Activated naive CD8-positive, alpha-beta T cell (primary cell): ENCODE results near the gene MOGAT3.
"Not testable (repeated sequence)": the region's sequence is repeated elsewhere in the genome, so short reads cannot be mapped to it uniquely, and the experiment has no call there.

Experiments used
- H3K27ac Mint-ChIP-seq: one replicate; pipeline ENCODE4 v1.8.0; 2021; ENCODE audit warnings: mixed read lengths
- H3K27me3 Mint-ChIP-seq: one replicate; pipeline ENCODE4 v1.8.0; 2021; ENCODE audit warnings: mixed read lengths
- H3K36me3 Mint-ChIP-seq: one replicate; pipeline ENCODE4 v1.8.0; 2021; ENCODE audit warnings: mixed read lengths
- H3K4me1 Mint-ChIP-seq: one replicate; pipeline ENCODE4 v1.8.0; 2021; ENCODE audit warnings: low read depth, mixed read lengths
- H3K4me3 Mint-ChIP-seq: one replicate; pipeline ENCODE4 v1.8.0; 2021; ENCODE audit warnings: mild to moderate bottlenecking, mixed read lengths
- H3K9me3 Mint-ChIP-seq: one replicate; pipeline ENCODE4 v1.8.0; 2021; ENCODE audit warnings: low read depth, mixed read lengths

The MOGAT3 gene

DNA sequence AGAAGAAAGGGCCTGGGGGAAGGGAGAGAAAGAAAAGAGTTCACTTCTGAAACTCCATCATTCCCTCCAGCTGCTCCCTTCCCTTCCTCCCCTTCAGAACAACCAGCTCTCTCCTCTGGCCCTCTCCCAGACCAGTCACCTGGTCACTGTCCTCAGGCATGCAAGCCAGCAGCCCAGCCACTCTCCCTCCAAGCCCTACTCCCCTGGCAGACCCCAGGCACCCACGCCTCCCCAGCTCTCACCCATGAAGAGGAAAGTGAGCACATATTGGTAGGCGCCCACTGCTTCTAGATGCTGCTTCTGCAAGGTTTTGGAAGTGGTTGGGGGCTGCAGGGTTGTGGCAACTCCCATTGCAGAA is 353 bp downstream of the MOGAT3 start:
- no peak overlapping the region for H3K4me3 Mint-ChIP-seq
- H3K27me3 Mint-ChIP-seq, result peaks cover 13% of the 10 kb centered on the region
- H3K36me3 Mint-ChIP-seq, result no peaks in the 10 kb centered on the region
- peaks cover 9% of the 10 kb centered on the region for H3K4me1 Mint-ChIP-seq
- H3K27ac Mint-ChIP-seq, result no peak overlapping the region
- no peaks in the 10 kb centered on the region for H3K9me3 Mint-ChIP-seq

DNA sequence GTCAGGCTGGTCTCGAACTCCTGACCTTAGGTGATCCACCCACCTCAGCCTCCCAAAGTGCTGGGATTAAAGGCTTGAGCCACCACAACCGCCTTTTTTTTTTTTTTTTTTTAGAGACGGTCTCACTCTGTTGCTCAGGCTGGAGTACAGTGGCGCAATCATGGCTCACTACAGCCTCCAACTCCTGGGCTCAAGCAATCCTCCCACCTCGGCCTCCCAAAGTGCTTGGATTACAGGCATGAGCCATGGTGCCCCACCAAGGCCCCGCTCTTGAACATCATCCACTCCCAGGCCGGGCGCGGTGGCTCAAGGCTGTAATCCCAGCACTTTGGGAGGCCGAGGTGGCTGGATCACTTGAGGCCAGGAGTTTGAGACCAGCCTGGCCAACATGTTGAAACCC is 1.3 kb downstream of the MOGAT3 start:
- not testable (repeated sequence) for H3K36me3 Mint-ChIP-seq, H3K4me1 Mint-ChIP-seq, H3K9me3 Mint-ChIP-seq, H3K27ac Mint-ChIP-seq, H3K4me3 Mint-ChIP-seq
- peaks cover 16% of the 10 kb centered on the region for H3K27me3 Mint-ChIP-seq

DNA sequence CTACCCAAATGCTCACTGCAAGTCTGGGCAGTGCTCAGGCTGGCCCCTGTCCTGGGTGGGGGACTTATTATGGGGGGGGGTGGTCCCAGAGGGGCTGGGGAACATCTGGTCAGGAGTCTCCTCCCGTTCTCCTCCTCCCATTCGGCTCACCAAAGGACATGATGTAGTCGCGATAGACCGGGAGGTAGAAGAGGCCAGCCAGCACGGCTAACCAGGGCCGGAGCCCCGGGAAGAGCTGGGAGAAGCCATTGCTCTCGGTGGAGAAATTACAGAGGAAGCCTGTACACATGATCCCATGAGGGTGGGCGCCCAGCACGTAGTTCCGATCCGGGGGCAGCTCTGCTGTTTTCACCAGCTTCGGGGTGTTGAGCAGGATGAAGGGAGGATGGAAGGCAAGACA is 2.4 kb downstream of the MOGAT3 start:
- Mint-ChIP-seq H3K4me1 (peaks cover 5% of the 10 kb centered on the region), H3K27ac (no peak overlapping the region), H3K9me3 (no peaks in the 10 kb centered on the region), H3K36me3 (no peaks in the 10 kb centered on the region), H3K27me3 (peaks cover 15% of the 10 kb centered on the region), H3K4me3 (no peak overlapping the region)

DNA sequence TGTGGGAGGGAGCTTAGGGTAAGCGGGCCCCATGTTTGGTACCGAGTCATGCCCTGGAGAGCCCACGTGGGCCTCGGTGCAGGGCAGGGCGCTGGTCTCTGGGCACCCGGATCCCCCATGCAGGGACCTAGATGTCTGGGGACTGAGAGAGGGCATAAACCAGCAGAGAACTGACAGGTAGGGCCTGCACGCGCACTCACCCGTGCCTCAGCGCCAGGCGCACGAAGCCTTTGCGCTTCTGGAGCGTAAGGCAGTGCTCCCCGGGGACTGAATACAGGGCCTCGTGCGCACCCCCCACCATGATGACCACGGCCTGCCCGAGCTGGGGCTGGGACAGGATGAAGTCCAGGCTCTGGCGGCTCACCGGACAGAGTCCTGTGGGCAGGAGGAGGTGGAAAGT is 2.8 kb downstream of the MOGAT3 start:
- H3K4me1 Mint-ChIP-seq, result peaks cover 5% of the 10 kb centered on the region
- no peaks in the 10 kb centered on the region for H3K36me3 Mint-ChIP-seq
- H3K27me3 Mint-ChIP-seq, result peaks cover 15% of the 10 kb centered on the region
- H3K4me3 Mint-ChIP-seq, result no peak overlapping the region
- H3K9me3 Mint-ChIP-seq, result no peaks in the 10 kb centered on the region
- no peak overlapping the region for H3K27ac Mint-ChIP-seq

DNA sequence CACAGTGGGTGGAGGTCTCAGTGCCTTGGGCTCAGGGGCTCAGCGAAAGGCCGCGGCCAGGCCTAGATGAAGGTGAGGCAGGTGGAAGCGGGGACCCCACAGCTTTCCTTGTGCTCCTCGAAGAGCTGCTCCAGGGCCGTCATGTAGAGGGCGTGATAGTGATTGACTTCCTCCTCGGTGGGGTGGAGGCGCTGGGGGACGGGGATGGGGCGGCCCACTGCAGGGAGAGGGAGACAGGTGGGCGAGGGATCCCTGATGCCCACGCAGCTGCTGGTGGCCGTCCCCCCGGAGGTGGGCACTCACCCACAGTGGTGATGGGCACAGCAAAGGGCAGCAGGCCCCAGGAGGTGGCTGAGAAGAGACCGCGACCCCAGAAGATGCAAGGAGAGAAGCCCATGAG is 5.0 kb downstream of the MOGAT3 start:
- H3K4me1 Mint-ChIP-seq, result peaks cover 5% of the 10 kb centered on the region
- no peaks in the 10 kb centered on the region for H3K9me3 Mint-ChIP-seq
- no peak overlapping the region for H3K27ac Mint-ChIP-seq
- H3K27me3 Mint-ChIP-seq, result peaks cover 10% of the 10 kb centered on the region
- H3K4me3 Mint-ChIP-seq, result no peak overlapping the region
- no peaks in the 10 kb centered on the region for H3K36me3 Mint-ChIP-seq

DNA sequence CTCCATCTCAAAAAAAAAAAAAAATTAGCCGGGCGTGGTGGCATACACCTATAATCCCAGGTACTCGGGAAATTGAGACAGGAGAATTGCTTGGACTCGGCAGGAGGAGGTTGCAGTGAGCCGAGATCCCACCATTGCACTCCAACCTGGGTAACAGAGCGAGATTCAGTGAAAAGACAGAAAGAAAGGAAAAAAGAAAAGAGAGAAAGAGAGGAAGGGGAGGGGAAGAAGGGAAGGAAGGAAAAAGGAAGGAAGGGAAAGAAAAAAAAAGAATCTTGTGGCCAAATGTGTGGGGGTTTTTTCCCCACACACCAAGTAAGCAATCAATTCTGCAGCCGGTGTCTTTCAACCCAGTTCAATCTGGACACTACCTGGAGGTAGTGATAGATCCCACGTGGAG is 11.7 kb downstream of the MOGAT3 start:
- H3K27ac Mint-ChIP-seq, result no peak overlapping the region
- H3K36me3 Mint-ChIP-seq, result no peaks in the 10 kb centered on the region
- peaks cover 9% of the 10 kb centered on the region for H3K27me3 Mint-ChIP-seq
- no peaks in the 10 kb centered on the region for H3K9me3 Mint-ChIP-seq
- H3K4me1 Mint-ChIP-seq, result peaks cover 2% of the 10 kb centered on the region
- H3K4me3 Mint-ChIP-seq, result no peak overlapping the region

DNA sequence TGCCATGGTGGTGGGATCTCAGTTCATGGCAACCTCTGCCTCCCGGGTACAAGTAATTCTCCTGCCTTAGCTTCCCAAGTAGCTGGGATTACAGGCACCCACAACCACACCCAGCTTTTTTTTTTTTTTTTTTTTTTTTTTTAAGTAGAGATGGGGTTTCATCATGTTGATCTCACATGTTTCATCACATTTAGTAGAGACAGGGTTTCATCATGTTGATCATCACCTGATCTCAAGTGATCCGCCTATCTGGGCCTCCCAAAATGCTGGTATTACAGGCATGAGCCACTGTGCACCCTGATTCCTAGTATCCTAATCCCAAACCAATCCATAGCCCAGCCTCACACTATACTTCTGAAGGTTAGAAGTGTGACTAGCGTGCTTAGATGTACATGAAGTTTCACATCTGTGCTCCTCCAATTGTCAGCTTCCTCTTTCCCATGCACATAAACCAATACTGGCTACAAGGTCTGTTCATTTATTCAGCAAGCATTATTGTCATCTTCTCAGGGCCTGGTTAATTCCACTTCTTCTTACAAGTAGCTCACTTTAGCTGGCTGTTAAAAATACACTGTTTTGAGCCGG is 13.9 kb downstream of the MOGAT3 start:
- Mint-ChIP-seq H3K4me1 (peaks cover 5% of the 10 kb centered on the region), H3K9me3 (no peaks in the 10 kb centered on the region), H3K27ac (no peak overlapping the region), H3K27me3 (peaks cover 18% of the 10 kb centered on the region), H3K36me3 (no peaks in the 10 kb centered on the region), H3K4me3 (no peak overlapping the region)

DNA sequence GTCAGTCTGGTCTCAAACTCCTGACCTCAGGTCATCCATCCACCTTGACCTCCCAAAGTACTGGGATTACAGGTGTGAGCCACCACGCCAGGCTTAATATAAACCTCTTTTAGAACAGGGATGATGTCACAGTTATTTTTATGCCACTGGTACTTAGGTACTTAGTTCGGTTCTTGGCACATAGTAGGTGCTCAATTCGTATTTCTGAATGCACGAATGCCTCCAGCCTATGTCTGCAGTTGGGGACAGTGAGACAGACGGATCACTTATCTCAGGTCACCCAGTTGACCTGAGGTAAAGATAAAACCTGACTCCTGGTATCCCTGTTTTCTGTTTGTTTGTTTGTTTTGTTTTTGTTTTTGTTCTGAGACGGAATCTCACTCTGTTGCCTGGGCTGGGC is 14.6 kb downstream of the MOGAT3 start:
- H3K27ac Mint-ChIP-seq, result no peak overlapping the region

DNA sequence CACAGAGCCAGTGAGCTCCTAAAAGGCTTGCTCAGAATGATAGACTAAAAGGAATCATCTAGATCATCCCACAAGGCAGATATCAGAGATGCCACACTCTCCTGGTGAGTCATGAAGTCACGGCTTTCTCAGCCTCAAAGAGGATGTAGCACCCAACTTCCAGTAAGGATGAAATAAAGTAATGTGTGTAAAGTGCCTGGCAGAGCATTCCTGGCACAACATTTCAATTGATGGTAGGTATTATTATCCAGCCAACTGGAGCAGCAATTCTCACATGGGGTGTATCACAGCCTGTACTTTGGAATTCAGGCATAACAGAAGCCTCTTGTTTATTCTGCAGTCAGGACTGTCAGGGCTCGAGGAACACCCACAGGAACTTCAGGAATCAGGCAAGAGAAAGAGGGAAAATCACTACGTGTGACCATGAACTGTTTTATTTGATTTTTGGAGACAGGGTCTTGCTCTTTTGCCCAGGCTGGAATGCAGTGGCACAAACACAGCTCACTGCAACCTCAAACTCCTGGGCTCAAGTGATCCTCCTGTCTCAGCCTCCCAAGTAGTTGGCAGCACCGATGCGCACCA is 15.5 kb downstream of the MOGAT3 start:
- Mint-ChIP-seq H3K4me1 (peaks cover 10% of the 10 kb centered on the region), H3K36me3 (peaks cover 2% of the 10 kb centered on the region), H3K4me3 (no peak overlapping the region), H3K27me3 (peaks cover 23% of the 10 kb centered on the region), H3K9me3 (no peaks in the 10 kb centered on the region), H3K27ac (no peak overlapping the region)

More for the DNA sequence above, 14.6 kb downstream of the MOGAT3 start:
- Mint-ChIP-seq H3K27me3 (peaks cover 19% of the 10 kb centered on the region), H3K4me1 (peaks cover 6% of the 10 kb centered on the region), H3K4me3 (no peak overlapping the region), H3K9me3 (no peaks in the 10 kb centered on the region), H3K36me3 (no peaks in the 10 kb centered on the region)

DNA sequence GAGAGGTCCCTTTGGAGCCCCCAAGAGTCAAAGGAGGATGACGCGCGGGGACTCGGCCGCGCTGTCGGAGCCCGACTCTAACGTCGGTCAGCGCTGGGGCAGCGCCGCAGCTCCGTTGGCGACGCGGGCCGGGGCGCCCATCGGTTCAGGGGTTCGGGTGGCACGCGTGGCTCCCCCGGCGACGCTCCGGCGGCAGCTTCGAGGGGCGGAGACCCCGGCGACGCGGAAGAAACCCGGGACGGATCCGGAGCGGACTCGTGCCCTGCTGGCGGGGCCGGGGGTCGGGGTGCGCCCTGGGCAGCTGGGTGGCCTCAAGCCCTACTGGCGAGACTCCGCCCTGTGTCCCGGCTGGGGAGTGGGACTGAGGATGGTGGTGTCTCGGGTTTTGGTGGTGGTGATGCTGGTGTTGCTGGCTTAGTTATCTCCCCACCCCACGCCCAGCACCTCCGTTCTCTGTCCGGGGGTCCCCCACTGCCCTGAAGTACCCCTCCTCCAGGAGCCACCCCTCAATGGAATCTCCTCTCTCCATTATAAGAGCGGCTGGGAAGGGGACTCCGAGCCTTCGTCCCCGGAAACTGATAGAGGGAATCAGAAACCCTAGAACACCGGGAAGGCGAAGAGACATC is 20.6 kb downstream of the MOGAT3 start, which contains the start of gene NAT16:
NAT16 (minus strand) TSS at position 164 of the 626 bp plus-strand sequence. CDS start 5,486 bp downstream, outside the sequence.
- H3K27me3 Mint-ChIP-seq, result peaks cover 40% of the 10 kb centered on the region
- peaks cover 2% of the 10 kb centered on the region for H3K36me3 Mint-ChIP-seq
- H3K27ac Mint-ChIP-seq, result no peak within 1 kb of the TSS
- H3K4me3 Mint-ChIP-seq, result peak within 1 kb of the TSS; percentile 64
- H3K4me1 Mint-ChIP-seq, result peaks cover 15% of the 10 kb centered on the region
- H3K9me3 Mint-ChIP-seq, result no peaks in the 10 kb centered on the region

DNA sequence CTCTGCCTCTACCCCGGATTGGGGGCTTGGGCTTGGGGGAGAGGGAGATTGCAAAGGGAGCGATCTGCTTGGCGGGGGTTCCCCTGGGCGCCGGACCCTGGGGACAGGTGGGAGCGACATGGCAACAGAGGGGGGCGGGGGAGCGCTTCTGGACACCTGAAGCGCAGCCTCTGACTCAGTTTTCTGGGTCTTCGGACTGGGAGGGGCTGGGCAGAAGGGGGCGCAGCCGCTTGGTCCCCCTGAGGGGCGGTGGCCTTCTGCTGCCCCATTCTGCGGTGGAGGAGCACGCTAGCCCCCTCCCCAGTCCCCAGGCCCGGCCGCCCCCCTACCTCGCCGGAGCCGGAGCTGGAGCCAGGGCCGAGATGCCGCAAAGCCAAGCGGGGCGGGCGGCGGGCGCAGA is 21.1 kb downstream of the MOGAT3 start:
- H3K36me3 Mint-ChIP-seq, result peaks cover 2% of the 10 kb centered on the region

DNA sequence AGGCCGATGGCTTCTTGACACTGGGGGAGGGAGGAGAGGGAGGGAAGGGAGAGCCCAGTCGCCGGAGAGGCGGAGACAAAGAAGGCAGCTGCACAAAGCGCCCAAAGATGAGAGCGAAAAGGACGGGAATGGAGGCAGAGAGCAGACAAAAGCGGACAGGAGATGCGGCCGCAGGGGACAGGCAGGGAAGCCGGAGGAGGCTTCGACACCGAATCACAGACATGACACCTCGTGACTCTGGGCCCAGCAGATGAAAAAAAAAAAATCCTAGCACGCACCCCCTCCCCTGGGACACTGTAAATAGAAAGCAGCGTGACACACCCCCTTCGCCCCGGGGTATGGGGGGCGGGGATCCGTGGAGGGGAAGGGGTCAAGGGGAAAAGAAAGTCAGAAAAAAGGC is 21.7 kb downstream of the MOGAT3 start:
- H3K27me3 Mint-ChIP-seq, result peaks cover 44% of the 10 kb centered on the region
- no peaks in the 10 kb centered on the region for H3K9me3 Mint-ChIP-seq
- H3K36me3 Mint-ChIP-seq, result peaks cover 2% of the 10 kb centered on the region
- H3K27ac Mint-ChIP-seq, result no peak overlapping the region
- H3K4me3 Mint-ChIP-seq, result peak overlapping the region; percentile 58
- peaks cover 21% of the 10 kb centered on the region for H3K4me1 Mint-ChIP-seq

More for the DNA sequence above, 21.1 kb downstream of the MOGAT3 start:
- Mint-ChIP-seq H3K27ac (no peak overlapping the region), H3K27me3 (peaks cover 43% of the 10 kb centered on the region), H3K9me3 (no peaks in the 10 kb centered on the region), H3K4me3 (no peak overlapping the region), H3K4me1 (peaks cover 16% of the 10 kb centered on the region)

DNA sequence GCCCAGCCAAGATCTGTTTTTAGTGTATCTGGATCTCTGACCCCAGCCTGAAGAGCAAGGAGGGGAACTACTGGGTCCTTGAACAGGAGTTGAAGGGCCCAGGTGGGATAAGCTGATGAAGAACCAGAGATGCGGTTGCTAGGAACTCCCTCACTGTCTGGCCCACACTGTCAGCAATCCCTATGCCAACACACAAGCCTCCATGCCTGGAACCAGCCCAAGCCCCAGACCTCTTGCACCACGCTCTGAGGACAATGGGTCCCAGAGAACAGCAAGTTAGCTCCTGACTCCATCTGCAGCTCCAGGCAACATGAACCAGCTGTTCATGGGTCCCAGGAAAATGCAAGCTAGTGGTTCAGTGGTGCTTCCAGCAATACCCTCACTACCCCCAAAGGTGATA is 23.2 kb downstream of the MOGAT3 start:
- H3K4me3 Mint-ChIP-seq, result no peak overlapping the region
- H3K27ac Mint-ChIP-seq, result no peak overlapping the region
- peaks cover 29% of the 10 kb centered on the region for H3K4me1 Mint-ChIP-seq
- H3K36me3 Mint-ChIP-seq, result peaks cover 2% of the 10 kb centered on the region
- H3K27me3 Mint-ChIP-seq, result peaks cover 48% of the 10 kb centered on the region
- H3K9me3 Mint-ChIP-seq, result no peaks in the 10 kb centered on the region

DNA sequence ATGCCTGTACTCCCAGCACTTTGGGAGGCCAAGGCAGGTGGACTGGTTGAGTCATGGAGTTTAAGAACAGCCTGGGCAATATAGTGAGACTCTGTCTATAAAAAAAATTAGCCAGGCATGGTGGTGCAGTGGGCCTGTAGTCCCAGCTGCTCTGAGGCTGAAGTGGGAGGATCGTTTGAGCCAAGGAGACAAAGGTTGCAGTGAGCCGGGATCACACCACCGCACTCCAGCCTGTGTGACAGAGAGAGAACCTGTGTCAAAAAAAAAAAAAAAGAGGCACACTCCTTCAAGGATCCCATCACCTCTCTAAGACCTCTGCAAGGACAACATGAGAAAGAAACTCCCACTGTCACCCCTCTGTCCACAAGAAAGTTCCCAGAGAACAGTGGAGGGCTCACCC is 25.2 kb downstream of the MOGAT3 start:
- Mint-ChIP-seq H3K27ac (no peak overlapping the region), H3K36me3 (peaks cover under 1% of the 10 kb centered on the region), H3K9me3 (no peaks in the 10 kb centered on the region), H3K4me3 (no peak overlapping the region), H3K27me3 (peaks cover 46% of the 10 kb centered on the region), H3K4me1 (peaks cover 36% of the 10 kb centered on the region)

DNA sequence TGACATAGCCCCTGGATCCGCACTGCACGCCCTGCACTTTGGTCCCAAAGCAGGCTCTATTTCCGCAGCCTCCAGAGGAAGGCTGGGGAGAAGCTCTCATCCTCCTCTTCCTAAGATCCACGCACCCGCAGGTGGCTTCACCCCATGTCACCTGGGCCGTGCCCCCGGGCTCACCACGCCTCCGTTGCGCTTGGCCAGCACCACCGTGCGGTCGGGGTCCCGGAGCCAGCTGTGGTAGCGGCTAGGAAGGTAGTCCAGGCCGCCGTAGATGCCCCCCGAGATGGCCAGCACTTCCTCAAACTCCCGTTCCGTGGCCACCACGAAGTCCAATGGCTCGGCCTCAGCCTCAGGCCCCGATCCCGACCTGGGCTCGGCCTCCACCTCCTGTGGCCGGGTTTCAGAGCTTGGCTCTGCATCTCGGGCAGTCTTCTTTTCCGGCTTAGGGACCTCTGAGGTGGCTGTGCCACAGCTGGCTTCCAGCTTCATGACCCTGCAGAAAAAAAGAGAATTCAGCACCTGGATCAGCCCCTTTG is 26.4 kb downstream of the MOGAT3 start:
- Mint-ChIP-seq H3K27ac (no peak overlapping the region), H3K9me3 (no peaks in the 10 kb centered on the region), H3K27me3 (peaks cover 51% of the 10 kb centered on the region), H3K36me3 (no peaks in the 10 kb centered on the region), H3K4me3 (peak overlapping the region; percentile 69), H3K4me1 (peaks cover 45% of the 10 kb centered on the region)
